ENCODE data around the gene PBX3. TPM values are rescaled to one million over a fixed set of nuclear protein-coding genes. Genes with fewer than 3 reads are reported as not detected.

PBX3 gene
- total RNA-seq, 2 experiments from 2014 or later = 25.3 to 30.8 TPM

- no peak overlapping the region for H3K4me3 Mint-ChIP-seq
- Histone ChIP-seq H3K9me3 (ENCODE audit: control insufficient read depth in 1 of 2, insufficient read depth in 1 of 2, low read length in 2 of 2) (no peaks in the 10 kb centered on the region), H3K27ac (ENCODE audit: low read depth in 1 of 2, low read length in 2 of 2) (no peak overlapping the region), H3K36me3 (ENCODE audit: insufficient read depth, low read length) (peaks cover 3% of the 10 kb centered on the region), H3K4me1 (ENCODE audit: insufficient read depth, low read length) (no peaks in the 10 kb centered on the region), H3K4me3 (ENCODE audit: low read length) (no peak overlapping the region), H3K27me3 (ENCODE audit: control insufficient read depth in 1 of 2, insufficient read depth in 2 of 2, low read length in 2 of 2) (no peaks in the 10 kb centered on the region)
- no peak overlapping the region for H3K27ac Mint-ChIP-seq
- POLR2A ChIA-PET = no interaction called here
- CTCF ChIA-PET = no interaction called here
- no peaks in the 10 kb centered on the region for H3K4me1 Mint-ChIP-seq (ENCODE audit: low read depth)
- H3K27me3 Mint-ChIP-seq = no peaks in the 10 kb centered on the region
- peaks cover 6% of the 10 kb centered on the region for H3K36me3 Mint-ChIP-seq (ENCODE audit: low read depth)
- ATAC-seq (ENCODE audit: poor library complexity) (no peak), DNase-seq (no peak)
- peaks cover 2% of the 10 kb centered on the region for H3K9me3 Mint-ChIP-seq
- intact Hi-C loops (cut with DNase I, micrococcal nuclease) = no loop called here
- TF ChIP-seq CTCF (IDR thresholded peaks at IDR 0.05) = no peak
Observed at GRCh38 chr9:125950880-125951471, 203.8 kb downstream of the PBX3 start.

- Histone ChIP-seq H3K4me1 (ENCODE audit: insufficient read depth, low read length) (no peaks in the 10 kb centered on the region), H3K27ac (ENCODE audit: low read depth in 1 of 2, low read length in 2 of 2) (no peak overlapping the region), H3K9me3 (ENCODE audit: control insufficient read depth in 1 of 2, insufficient read depth in 1 of 2, low read length in 2 of 2) (no peaks in the 10 kb centered on the region), H3K4me3 (ENCODE audit: low read length) (no peak overlapping the region), H3K36me3 (ENCODE audit: insufficient read depth, low read length) (peaks cover 3% of the 10 kb centered on the region), H3K27me3 (ENCODE audit: control insufficient read depth in 1 of 2, insufficient read depth in 2 of 2, low read length in 2 of 2) (no peaks in the 10 kb centered on the region)
- no peaks in the 10 kb centered on the region for H3K36me3 Mint-ChIP-seq (ENCODE audit: low read depth)
- no peak overlapping the region for H3K27ac Mint-ChIP-seq
- no peaks in the 10 kb centered on the region for H3K9me3 Mint-ChIP-seq
- ATAC-seq (ENCODE audit: poor library complexity) (no peak), DNase-seq (no peak)
- intact Hi-C loops (cut with DNase I, micrococcal nuclease) = no loop called here
- H3K27me3 Mint-ChIP-seq = no peaks in the 10 kb centered on the region
- ChIA-PET POLR2A (no interaction called here), CTCF (no interaction called here)
- H3K4me3 Mint-ChIP-seq = no peak overlapping the region
- TF ChIP-seq CTCF (IDR thresholded peaks at IDR 0.05) = no peak
- no peaks in the 10 kb centered on the region for H3K4me1 Mint-ChIP-seq (ENCODE audit: low read depth)
Observed at GRCh38 chr9:125953314-125954019, 206.3 kb downstream of the PBX3 start.

- DNase-seq (no peak), ATAC-seq (ENCODE audit: poor library complexity) (no peak)
- intact Hi-C loops (cut with DNase I, micrococcal nuclease) = no loop called here
- Mint-ChIP-seq H3K4me1 (ENCODE audit: low read depth) (no peaks in the 10 kb centered on the region), H3K27me3 (no peaks in the 10 kb centered on the region), H3K27ac (no peak overlapping the region), H3K36me3 (ENCODE audit: low read depth) (peaks cover 8% of the 10 kb centered on the region), H3K4me3 (no peak overlapping the region), H3K9me3 (no peaks in the 10 kb centered on the region)
- no peaks in the 10 kb centered on the region for H3K27me3 ChIP-seq (ENCODE audit: control insufficient read depth in 1 of 2, insufficient read depth in 2 of 2, low read length in 2 of 2)
- H3K27ac ChIP-seq (ENCODE audit: low read depth in 1 of 2, low read length in 2 of 2) = no peak overlapping the region
- POLR2A ChIA-PET = no interaction called here
- CTCF ChIA-PET = interaction anchor here (1.6 kb wide), 1 partner anchor 30 kb away, joined by 3 read pairs; no protein-coding TSS in a partner anchor
- H3K4me1 ChIP-seq (ENCODE audit: insufficient read depth, low read length) = no peaks in the 10 kb centered on the region
- H3K9me3 ChIP-seq (ENCODE audit: control insufficient read depth in 1 of 2, insufficient read depth in 1 of 2, low read length in 2 of 2) = no peaks in the 10 kb centered on the region
- no peak for TF ChIP-seq CTCF (IDR thresholded peaks at IDR 0.05)
- peaks cover 11% of the 10 kb centered on the region for H3K36me3 ChIP-seq (ENCODE audit: insufficient read depth, low read length)
- H3K4me3 ChIP-seq (ENCODE audit: low read length) = no peak overlapping the region
Observed at GRCh38 chr9:125956102-125956501, 208.9 kb downstream of the PBX3 start.

Data from CD4-positive, alpha-beta T cell (primary cell).